ENCODE results near the gene TSPAN9. TPM values are rescaled to one million over a fixed set of nuclear protein-coding genes. Genes with fewer than 3 reads are reported as not detected.
A peak's percentile ranks its signal among the peaks of the same experiment; 100 is the strongest.

The TSPAN9 gene
- total RNA-seq, 1 experiment from 2014 or later: 11.0 TPM

- in situ Hi-C loops (cut with HindIII; ENCODE audit: low pct_unique_long_range_greater_than_20kb, low sequenced_read_pairs): no loop called here
- DNase-seq (ENCODE audit: low read depth): no peak
Measured at GRCh38 chr12:3330976-3331510, 253.9 kb downstream of the TSPAN9 start.

- peak; percentile 12 for DNase-seq (ENCODE audit: low read depth)
- in situ Hi-C loops (cut with HindIII; ENCODE audit: low pct_unique_long_range_greater_than_20kb, low sequenced_read_pairs): no loop called here
Measured at GRCh38 chr12:3332188-3332587, 255.0 kb downstream of the TSPAN9 start.

GRCh38 chr12:3333583-3333982, 256.4 kb downstream of the TSPAN9 start:
- no peak for DNase-seq (ENCODE audit: low read depth)
- in situ Hi-C loops (cut with HindIII; ENCODE audit: low pct_unique_long_range_greater_than_20kb, low sequenced_read_pairs): no loop called here

GRCh38 chr12:3333991-3334391, 256.8 kb downstream of the TSPAN9 start:
- DNase-seq (ENCODE audit: low read depth): no peak
- in situ Hi-C loops (cut with HindIII; ENCODE audit: low pct_unique_long_range_greater_than_20kb, low sequenced_read_pairs): no loop called here

DNA sequence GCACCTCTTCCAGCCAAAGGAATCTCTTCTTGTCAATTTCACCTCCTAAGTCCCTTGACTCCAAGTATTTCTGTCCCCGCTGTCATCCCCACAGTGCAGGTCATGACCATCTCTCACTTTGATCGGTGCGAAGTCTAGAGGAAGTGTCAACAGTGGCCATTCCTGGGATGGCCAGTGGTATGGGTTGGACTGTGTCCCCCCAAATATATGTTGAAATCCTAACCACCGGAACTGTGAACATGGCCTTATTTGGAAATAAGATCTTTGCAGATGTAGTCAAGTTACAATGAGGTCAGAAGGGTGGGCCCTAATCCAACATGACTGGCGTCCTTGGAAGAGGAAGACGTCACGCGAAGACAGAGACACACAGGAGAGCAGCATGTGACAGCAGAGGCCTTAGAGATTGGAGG, 257.9 kb downstream of the TSPAN9 start:
- in situ Hi-C loops (cut with HindIII; ENCODE audit: low pct_unique_long_range_greater_than_20kb, low sequenced_read_pairs): no loop called here
- no peak for DNase-seq (ENCODE audit: low read depth)

Other genes with a start within 250 kb of the TSPAN9 start
- gene NRIP2, start 242.3 kb upstream of the TSPAN9 start, total RNA-seq (2014; rRNA removed; shearing (Covaris generic); ENCODE audit: low replicate concordance): not detected in 2 replicates
- not detected in 2 replicates for gene TEX52, start 220.3 kb upstream of the TSPAN9 start, total RNA-seq (2014; rRNA removed; shearing (Covaris generic); ENCODE audit: low replicate concordance)
- gene FOXM1, start 200.2 kb upstream of the TSPAN9 start, total RNA-seq (2014; rRNA removed; shearing (Covaris generic); ENCODE audit: low replicate concordance): 18.1 and 30.1 TPM in 2 replicates
- 32.1 and 54.9 TPM in 2 replicates for gene RHNO1, start 200.2 kb upstream of the TSPAN9 start, total RNA-seq (2014; rRNA removed; shearing (Covaris generic); ENCODE audit: low replicate concordance)
- 38.2 and 57.9 TPM in 2 replicates for gene TULP3, start 186.5 kb upstream of the TSPAN9 start, total RNA-seq (2014; rRNA removed; shearing (Covaris generic); ENCODE audit: low replicate concordance)
- gene TEAD4, start 118.0 kb upstream of the TSPAN9 start, total RNA-seq (2014; rRNA removed; shearing (Covaris generic); ENCODE audit: low replicate concordance): 17.2 and 32.7 TPM in 2 replicates